Measurements from ENCODE around the gene CMTM2. TPM values are rescaled to one million over a fixed set of nuclear protein-coding genes. Genes with fewer than 3 reads are reported as not detected.

CMTM2 gene
- not detected in 2 replicates for total RNA-seq

GRCh38 chr16:66578651-66579531 lies at the start of gene CMTM2:
Gene CMTM2, plus strand, starts transcription at chr16:66579463. Its CDS starts 145 bp downstream, at chr16:66579608.

GRCh38 chr16:66549284-66550131 lies 29.8 kb upstream of the CMTM2 start, which contains the start of gene TK2:
Gene TK2, minus strand, starts transcription at chr16:66550122. Its CDS starts 61 bp downstream, at chr16:66550061.

GRCh38 chr16:66552286-66553177 lies 26.7 kb upstream of the CMTM2 start, which contains the start of gene CKLF:
Gene CKLF, plus strand, starts transcription at chr16:66552576. Its CDS starts 140 bp downstream, at chr16:66552716.

GRCh38 chr16:66566051-66566901 lies 13.0 kb upstream of the CMTM2 start, which contains the start of gene CMTM1:
Gene CMTM1, plus strand, starts transcription at chr16:66566439. Its CDS starts 75 bp downstream, at chr16:66566514.

GRCh38 chr16:66604376-66605176 lies 25.3 kb downstream of the CMTM2 start, which contains the start of gene CMTM3:
Gene CMTM3, plus strand, starts transcription at chr16:66604704. Its CDS starts 102 bp downstream, at chr16:66604806.

Other genes starting within 250 kb of the CMTM2 start
- 4.2 and 23.2 TPM in 2 replicates for gene CDH5, start 212.8 kb upstream of the CMTM2 start, total RNA-seq
- 0.19 and 0.28 TPM in 2 replicates for gene BEAN1, start 152.2 kb upstream of the CMTM2 start, total RNA-seq
- gene TK2, start 29.3 kb upstream of the CMTM2 start, total RNA-seq = 42.2 and 62.9 TPM in 2 replicates
- gene CKLF, start 26.9 kb upstream of the CMTM2 start, total RNA-seq = 66.0 and 115 TPM in 2 replicates
- gene CMTM1, start 13.0 kb upstream of the CMTM2 start, total RNA-seq = 2.1 and 2.5 TPM in 2 replicates
- gene CMTM3, start 25.2 kb downstream of the CMTM2 start, total RNA-seq = 7.6 and 17.4 TPM in 2 replicates
- gene CMTM4, start 117.3 kb downstream of the CMTM2 start, total RNA-seq = 12.7 and 27.1 TPM in 2 replicates
- 149 and 151 TPM in 2 replicates for gene DYNC1LI2, start 172.1 kb downstream of the CMTM2 start, total RNA-seq
- gene TERB1, start 222.1 kb downstream of the CMTM2 start, total RNA-seq = 0.19 and 0.56 TPM in 2 replicates

All from regular cardiac myocyte (primary cell).